ENCODE results near the gene DNAJC15. TPM values are rescaled to one million over a fixed set of nuclear protein-coding genes. Genes with fewer than 3 reads are reported as not detected.

Gene DNAJC15
- total RNA-seq, 1 experiment from 2014 or later, result 10.8 TPM

- H3K9me2 ChIP-seq (ENCODE audit: insufficient read depth), result no peaks in the 10 kb centered on the region
- no peak overlapping the region for H3K27ac ChIP-seq (ENCODE audit: low read depth, low read length)
- no peak for TF ChIP-seq EZH2phosphoT487 (IDR thresholded peaks at IDR 0.05; ENCODE audit: borderline replicate concordance)
- TF ChIP-seq CBX3 (IDR thresholded peaks at IDR 0.05; ENCODE audit: low read depth), result no peak
- TF ChIP-seq, protein P1, sequence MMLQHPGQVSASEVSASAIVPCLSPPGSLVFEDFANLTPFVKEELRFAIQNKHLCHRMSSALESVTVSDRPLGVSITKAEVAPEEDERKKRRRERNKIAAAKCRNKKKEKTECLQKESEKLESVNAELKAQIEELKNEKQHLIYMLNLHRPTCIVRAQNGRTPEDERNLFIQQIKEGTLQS (IDR thresholded peaks at IDR 0.05), result no peak
- TF ChIP-seq ZNF274 (IDR thresholded peaks at IDR 0.05; ENCODE audit: low read depth, low read length), result no peak
- no peak for TF ChIP-seq POLR2AphosphoS5 (IDR thresholded peaks at IDR 0.05; ENCODE audit: low read depth, low read length)
- TF ChIP-seq, protein P2, sequence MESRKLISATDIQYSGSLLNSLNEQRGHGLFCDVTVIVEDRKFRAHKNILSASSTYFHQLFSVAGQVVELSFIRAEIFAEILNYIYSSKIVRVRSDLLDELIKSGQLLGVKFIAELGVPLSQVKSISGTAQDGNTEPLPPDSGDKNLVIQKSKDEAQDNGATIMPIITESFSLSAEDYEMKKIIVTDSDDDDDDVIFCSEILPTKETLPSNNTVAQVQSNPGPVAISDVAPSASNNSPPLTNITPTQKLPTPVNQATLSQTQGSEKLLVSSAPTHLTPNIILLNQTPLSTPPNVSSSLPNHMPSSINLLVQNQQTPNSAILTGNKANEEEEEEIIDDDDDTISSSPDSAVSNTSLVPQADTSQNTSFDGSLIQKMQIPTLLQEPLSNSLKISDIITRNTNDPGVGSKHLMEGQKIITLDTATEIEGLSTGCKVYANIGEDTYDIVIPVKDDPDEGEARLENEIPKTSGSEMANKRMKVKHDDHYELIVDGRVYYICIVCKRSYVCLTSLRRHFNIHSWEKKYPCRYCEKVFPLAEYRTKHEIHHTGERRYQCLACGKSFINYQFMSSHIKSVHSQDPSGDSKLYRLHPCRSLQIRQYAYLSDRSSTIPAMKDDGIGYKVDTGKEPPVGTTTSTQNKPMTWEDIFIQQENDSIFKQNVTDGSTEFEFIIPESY (IDR thresholded peaks at IDR 0.05; ENCODE audit: extremely low read depth, insufficient replicate concordance, low read length), result no peak
- no peak for TF ChIP-seq CEBPB (IDR thresholded peaks at IDR 0.05; ENCODE audit: low read depth)
- TF ChIP-seq JUND (IDR thresholded peaks at IDR 0.05), result no peak
- no peak for TF ChIP-seq ELF1 (IDR thresholded peaks at IDR 0.05; ENCODE audit: borderline replicate concordance, low read depth)
- TF ChIP-seq REST (IDR thresholded peaks at IDR 0.05; ENCODE audit: low read depth), result no peak
- TF ChIP-seq SP1 (IDR thresholded peaks at IDR 0.05; ENCODE audit: low read depth), result no peak
- TF ChIP-seq FOSL1 (IDR thresholded peaks at IDR 0.05; ENCODE audit: low read depth), result no peak
- TF ChIP-seq POLR2A (IDR thresholded peaks at IDR 0.05; ENCODE audit: borderline replicate concordance, extremely low read depth, insufficient read depth, insufficient read length), result no peak
- no peak for TF ChIP-seq SIN3A (IDR thresholded peaks at IDR 0.05; ENCODE audit: low read depth)
- no peak for TF ChIP-seq RAD21 (IDR thresholded peaks at IDR 0.05; ENCODE audit: low read depth)
- POLR2A ChIA-PET, result no interaction called here
- CTCF ChIA-PET, result no interaction called here
- no peaks in the 10 kb centered on the region; the same call in 1 of the 2 replicates for H3K27me3 ChIP-seq (ENCODE audit: insufficient read depth, low read length)
- no peaks in the 10 kb centered on the region for H3K36me3 ChIP-seq (ENCODE audit: control insufficient read depth in 1 of 2, insufficient read depth in 2 of 2, low read length in 2 of 2)
- no TSS peak for BruUV-seq (replicated peaks)
- H3K9ac ChIP-seq (ENCODE audit: low read length), result no peak overlapping the region
- H4K20me1 ChIP-seq (ENCODE audit: insufficient read depth), result no peaks in the 10 kb centered on the region
- H3K4me3 ChIP-seq (replicated peaks in 1 of 2; ENCODE audit: low read depth in 1 of 2, low read length in 2 of 2), result no peak overlapping the region
- no peak overlapping the region for H3K4me2 ChIP-seq (ENCODE audit: low read length)
- intact Hi-C loops (cut with micrococcal nuclease), result no loop called here
- ATAC-seq (no peak), DNase-seq (ENCODE audit: low read depth, low spot score) (no peak)
- H2AFZ ChIP-seq (ENCODE audit: low read depth, low read length, poor library complexity, severe bottlenecking), result no peak overlapping the region
- H3K9me3 ChIP-seq (ENCODE audit: control insufficient read depth in 1 of 2, insufficient read depth in 1 of 2, low read depth in 1 of 2, low read length in 2 of 2), result no peaks in the 10 kb centered on the region
- H3K4me1 ChIP-seq (ENCODE audit: control insufficient read depth in 1 of 2, insufficient read depth in 2 of 2, low read length in 2 of 2), result peaks cover 3 to 5% of the 10 kb centered on the region in 2 experiments; a peak in 2 of 4 replicates
- RAD21 ChIA-PET (ENCODE audit: low non-redundant PET in 1 of 2, low total read pairs in 2 of 2, uncharacterized antibody in 2 of 2, unreplicated experiment in 2 of 2), result no interaction called here
- H3K79me2 ChIP-seq (ENCODE audit: insufficient read depth, low read length), result no peaks in the 10 kb centered on the region
Observed at GRCh38 chr13:43136920-43137575, 113.7 kb downstream of the DNAJC15 start.

Data from HCT116 (cell line).